Osteoblast (primary cell): ENCODE data around the gene ANKRD62. TPM values are rescaled to one million over a fixed set of nuclear protein-coding genes. Genes with fewer than 3 reads are reported as not detected.

Source experiments
- DNase-seq: peaks from one replicate; pipeline ENCODE4 v3.0.0; 2011; ENCODE audit warnings: low spot score, mixed read lengths; ENCODE audit not compliant: insufficient read length; ENCODE audit errors: missing footprints
- H2AFZ ChIP-seq: 2 replicates; pipeline ENCODE4 v1.6.0; 2011; ENCODE audit warnings: mild to moderate bottlenecking, low read length
- H3K27ac ChIP-seq: 2 replicates; pipeline ENCODE4 v1.5.1; 2011; ENCODE audit warnings: mild to moderate bottlenecking, low read depth, low read length, moderate library complexity
- H3K27me3 ChIP-seq: 2 replicates; pipeline ENCODE4 v1.6.0; 2012; ENCODE audit warnings: mild to moderate bottlenecking, control low read depth, inconsistent platforms, low read length, moderate library complexity; ENCODE audit not compliant: insufficient read depth
- H3K36me3 ChIP-seq: 2 replicates; pipeline ENCODE4 v1.5.1; 2011; ENCODE audit warnings: mild to moderate bottlenecking, low read length, control low read depth, moderate library complexity; ENCODE audit not compliant: insufficient read depth
- H3K4me1 ChIP-seq: 2 replicates; pipeline ENCODE4 v1.5.1; 2011; ENCODE audit warnings: mild to moderate bottlenecking, low read length, control low read depth, moderate library complexity; ENCODE audit not compliant: insufficient read depth
- H3K4me2 ChIP-seq: 2 replicates; pipeline ENCODE4 v1.6.0; 2011; ENCODE audit warnings: mild to moderate bottlenecking, low read length; ENCODE audit not compliant: insufficient read depth
- H3K4me3 ChIP-seq: fragments of 200-600 bp; sonication (generic); 3 replicates; pipeline ENCODE4 v1.5.1; 2012; ENCODE audit warnings: mild to moderate bottlenecking, low read length, inconsistent platforms; ENCODE audit not compliant: insufficient read depth
- H3K79me2 ChIP-seq: 2 replicates; pipeline ENCODE4 v1.6.0; 2012; ENCODE audit warnings: mild to moderate bottlenecking, low read length, control low read depth, inconsistent platforms; ENCODE audit not compliant: insufficient read depth
- H3K9me3 ChIP-seq: 2 replicates; pipeline ENCODE4 v1.5.1; 2011; ENCODE audit warnings: low read depth, low read length, control low read depth
- H4K20me1 ChIP-seq: 2 replicates; pipeline ENCODE4 v1.6.0; 2012; ENCODE audit warnings: mild to moderate bottlenecking, low read length, control low read depth; ENCODE audit not compliant: insufficient read depth
- total RNA-seq: library from RNA; depleted of rRNA; stranded (reverse); fragments of >200 nt; gene quantifications from 2 replicates; pipeline ENCODE4 v1.2.3, GENCODE V29; 2012
- TF ChIP-seq, protein P1 (sequence below): IDR thresholded peaks from 2 replicates; pipeline ENCODE4 v1.5.1; 2011; ENCODE audit warnings: mild to moderate bottlenecking, low read depth, low read length, moderate library complexity; ENCODE audit errors: extremely low read depth

The ANKRD62 gene
- total RNA-seq, 1 donor: not detected

DNA sequence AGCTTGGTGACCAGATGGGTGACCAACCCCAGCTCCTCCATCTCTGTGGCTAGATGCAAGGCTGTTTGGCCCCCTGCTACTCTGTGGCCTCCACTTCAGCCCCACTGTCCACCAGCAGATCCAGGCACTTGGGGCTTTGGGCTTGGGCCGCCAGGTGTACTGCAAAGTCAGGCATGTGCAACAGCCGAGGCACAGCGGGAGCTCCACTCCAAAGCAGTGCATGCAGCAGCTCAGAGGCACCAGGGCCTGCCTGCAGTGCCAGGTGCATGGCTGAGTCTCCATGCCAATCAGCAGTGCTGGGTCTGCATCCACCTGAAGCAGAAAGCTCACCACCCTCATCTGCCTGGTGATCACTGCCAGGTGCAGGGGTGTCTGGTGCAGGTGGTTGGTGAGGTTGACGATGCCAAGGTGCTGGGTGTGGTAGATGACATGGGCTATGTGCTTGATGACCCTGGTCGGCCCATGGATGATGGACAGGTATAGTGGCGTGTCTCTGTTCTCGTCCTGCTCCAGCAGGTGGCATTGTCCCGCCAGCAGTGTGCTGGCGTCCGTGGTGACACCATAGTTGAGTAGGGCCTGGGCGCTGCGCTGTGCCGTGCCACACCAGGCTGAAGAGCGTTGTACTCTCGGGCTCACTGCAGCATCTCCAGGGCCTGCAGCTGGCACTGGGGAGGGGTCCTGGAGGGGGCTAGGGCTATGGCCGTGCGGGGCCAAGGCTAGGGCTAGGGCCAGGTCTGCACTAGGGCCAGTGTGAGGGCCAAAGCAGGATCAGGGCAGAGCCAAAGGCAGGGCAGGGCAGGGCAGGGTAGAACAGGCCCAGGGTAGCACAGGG is 1.0 kb upstream of the ANKRD62 start:
- Histone ChIP-seq H3K9me3 (no peaks in the 10 kb centered on the region), H2AFZ (no peak overlapping the region), H3K27ac (no peak overlapping the region), H3K4me1 (no peaks in the 10 kb centered on the region), H4K20me1 (no peaks in the 10 kb centered on the region), H3K4me3 (no peak overlapping the region), H3K27me3 (no peaks in the 10 kb centered on the region), H3K79me2 (no peaks in the 10 kb centered on the region), H3K36me3 (no peaks in the 10 kb centered on the region), H3K4me2 (no peak overlapping the region)
- no peak for DNase-seq
- TF ChIP-seq, protein P1, sequence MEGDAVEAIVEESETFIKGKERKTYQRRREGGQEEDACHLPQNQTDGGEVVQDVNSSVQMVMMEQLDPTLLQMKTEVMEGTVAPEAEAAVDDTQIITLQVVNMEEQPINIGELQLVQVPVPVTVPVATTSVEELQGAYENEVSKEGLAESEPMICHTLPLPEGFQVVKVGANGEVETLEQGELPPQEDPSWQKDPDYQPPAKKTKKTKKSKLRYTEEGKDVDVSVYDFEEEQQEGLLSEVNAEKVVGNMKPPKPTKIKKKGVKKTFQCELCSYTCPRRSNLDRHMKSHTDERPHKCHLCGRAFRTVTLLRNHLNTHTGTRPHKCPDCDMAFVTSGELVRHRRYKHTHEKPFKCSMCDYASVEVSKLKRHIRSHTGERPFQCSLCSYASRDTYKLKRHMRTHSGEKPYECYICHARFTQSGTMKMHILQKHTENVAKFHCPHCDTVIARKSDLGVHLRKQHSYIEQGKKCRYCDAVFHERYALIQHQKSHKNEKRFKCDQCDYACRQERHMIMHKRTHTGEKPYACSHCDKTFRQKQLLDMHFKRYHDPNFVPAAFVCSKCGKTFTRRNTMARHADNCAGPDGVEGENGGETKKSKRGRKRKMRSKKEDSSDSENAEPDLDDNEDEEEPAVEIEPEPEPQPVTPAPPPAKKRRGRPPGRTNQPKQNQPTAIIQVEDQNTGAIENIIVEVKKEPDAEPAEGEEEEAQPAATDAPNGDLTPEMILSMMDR: no peak

DNA sequence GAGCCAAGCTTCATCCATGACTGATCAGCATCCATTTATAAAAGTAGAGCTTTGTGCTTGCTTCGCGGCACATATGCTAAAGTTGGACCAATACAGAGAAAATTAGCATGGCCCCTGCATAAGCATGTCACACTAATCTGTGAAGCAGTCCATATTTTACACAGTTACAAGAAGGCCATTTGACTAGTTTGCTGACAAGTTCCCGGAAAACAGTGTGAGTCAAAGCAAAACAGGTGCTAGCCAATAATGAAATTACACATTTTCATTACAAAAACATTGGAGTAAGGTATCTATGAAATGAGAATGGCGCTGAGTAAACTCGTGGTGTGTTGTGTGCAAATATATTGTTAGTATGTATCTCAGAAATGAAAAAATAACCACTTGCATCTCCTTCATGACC is 4.7 kb downstream of the ANKRD62 start:
- Histone ChIP-seq H2AFZ (no peak overlapping the region), H3K36me3 (no peaks in the 10 kb centered on the region), H3K4me3 (no peak overlapping the region), H3K4me1 (no peaks in the 10 kb centered on the region), H3K79me2 (no peaks in the 10 kb centered on the region), H4K20me1 (no peaks in the 10 kb centered on the region), H3K27ac (no peak overlapping the region), H3K4me2 (no peak overlapping the region), H3K27me3 (peaks cover 7% of the 10 kb centered on the region), H3K9me3 (no peaks in the 10 kb centered on the region)
- DNase-seq: no peak
- TF ChIP-seq, protein P1: no peak

DNA sequence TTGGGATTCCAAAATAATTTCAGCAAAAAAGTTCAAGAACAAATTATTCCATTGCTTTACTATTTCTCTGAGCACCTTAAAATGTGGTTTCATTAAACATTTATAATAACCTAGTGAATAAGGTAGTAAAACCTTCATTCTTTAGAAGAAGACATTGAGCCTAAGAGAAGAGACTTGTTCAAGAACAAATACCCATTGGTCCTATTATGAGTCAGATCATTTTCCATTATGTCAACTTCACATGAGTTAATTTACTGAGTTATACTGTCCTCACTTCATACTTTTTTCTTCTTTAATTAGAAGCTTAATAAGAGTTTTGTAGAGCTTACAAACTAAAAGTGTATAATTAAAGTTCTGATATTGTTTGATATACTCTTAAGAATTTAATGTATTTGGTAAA is 5.5 kb downstream of the ANKRD62 start:
- H3K36me3 ChIP-seq: no peaks in the 10 kb centered on the region
- H3K79me2 ChIP-seq: no peaks in the 10 kb centered on the region
- peaks cover 11% of the 10 kb centered on the region for H3K27me3 ChIP-seq
- H3K4me3 ChIP-seq: no peak overlapping the region
- no peak overlapping the region for H3K27ac ChIP-seq
- no peaks in the 10 kb centered on the region for H4K20me1 ChIP-seq
- DNase-seq: no peak
- H3K9me3 ChIP-seq: no peaks in the 10 kb centered on the region
- H3K4me2 ChIP-seq: no peak overlapping the region
- TF ChIP-seq, protein P1: no peak
- H2AFZ ChIP-seq: no peak overlapping the region
- H3K4me1 ChIP-seq: no peaks in the 10 kb centered on the region

DNA sequence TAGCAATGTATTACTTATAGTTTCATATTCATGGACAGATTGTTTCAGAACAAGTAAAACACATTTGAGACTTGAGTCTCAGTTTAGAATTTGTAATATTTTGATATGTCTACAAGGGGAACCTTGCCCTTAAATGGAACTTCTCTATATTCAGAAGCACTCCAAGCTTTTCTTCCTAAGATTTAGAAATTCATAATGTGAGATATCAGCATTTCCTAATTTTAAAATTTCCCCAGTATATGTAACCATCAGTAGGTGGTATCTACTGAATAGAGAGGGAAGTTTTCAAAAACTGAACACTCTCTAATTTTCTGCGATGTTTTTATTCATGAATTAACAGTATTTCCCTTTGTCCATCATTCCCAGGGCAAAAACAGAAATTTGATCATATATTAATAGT is 7.6 kb downstream of the ANKRD62 start:
- Histone ChIP-seq H3K4me3 (no peak overlapping the region), H4K20me1 (no peaks in the 10 kb centered on the region), H3K4me2 (no peak overlapping the region), H2AFZ (no peak overlapping the region), H3K27me3 (peaks cover 19% of the 10 kb centered on the region), H3K9me3 (no peaks in the 10 kb centered on the region), H3K36me3 (no peaks in the 10 kb centered on the region), H3K79me2 (no peaks in the 10 kb centered on the region), H3K4me1 (no peaks in the 10 kb centered on the region), H3K27ac (no peak overlapping the region)
- no peak for DNase-seq
- TF ChIP-seq, protein P1: no peak
